Activated effector memory CD4-positive, alpha-beta T cell treated with anti-CD3 and anti-CD28 coated beads, Interleukin-2, amount 50 U/mL, for 16 hours (primary cell): Measurements from ENCODE around the gene FANCD2.
"Not testable (repeated sequence)": the region's sequence is repeated elsewhere in the genome, so short reads cannot be mapped to it uniquely, and the experiment has no call there.

Experiments
- DNase-seq: peaks from one replicate; pipeline ENCODE4 v3.0.0-alpha.2; 2020

The FANCD2 gene

GRCh38 chr3:10026084-10026890 is at the start of gene FANCD2:
Gene FANCD2 (plus strand): TSS chr3:10026437. CDS start chr3:10028658, 2,221 bp downstream.
- DNase-seq = peak; percentile 98

- DNase-seq = peak; percentile 54
These were observed 49.2 kb upstream of the FANCD2 start for GRCh38 chr3:9976721-9977709.

- DNase-seq = no peak
These were observed 47.4 kb upstream of the FANCD2 start for GRCh38 chr3:9978710-9979305.

- no peak for DNase-seq
These were observed 46.0 kb upstream of the FANCD2 start for GRCh38 chr3:9980251-9980650.

GRCh38 chr3:9986230-9986725 is 40.0 kb upstream of the FANCD2 start:
- no peak for DNase-seq

GRCh38 chr3:9994086-9994844 is 32.0 kb upstream of the FANCD2 start:
- peak; percentile 30 for DNase-seq

- DNase-seq = no peak
These were observed 25.6 kb upstream of the FANCD2 start for GRCh38 chr3:10000686-10001085.

GRCh38 chr3:10002951-10003350 is 23.3 kb upstream of the FANCD2 start:
- no peak for DNase-seq

- DNase-seq = peak; percentile 37
These were observed 21.7 kb upstream of the FANCD2 start for GRCh38 chr3:10004506-10004905.

GRCh38 chr3:10004960-10005564 is 21.2 kb upstream of the FANCD2 start:
- peak; percentile 42 for DNase-seq

GRCh38 chr3:10006048-10006761 is 20.0 kb upstream of the FANCD2 start:
- peak; percentile 25 for DNase-seq

- DNase-seq = no peak
These were observed 19.5 kb upstream of the FANCD2 start for GRCh38 chr3:10006762-10007090.

- no peak for DNase-seq
These were observed 19.0 kb upstream of the FANCD2 start for GRCh38 chr3:10007126-10007782.

- not testable (repeated sequence) for DNase-seq
These were observed 18.0 kb upstream of the FANCD2 start for GRCh38 chr3:10008216-10008587.

GRCh38 chr3:10008588-10009344 is 17.5 kb upstream of the FANCD2 start:
- peak; percentile 92 for DNase-seq

GRCh38 chr3:10010421-10010877 is 15.8 kb upstream of the FANCD2 start:
- DNase-seq = no peak

GRCh38 chr3:10010878-10011465 is 15.3 kb upstream of the FANCD2 start:
- DNase-seq = peak; percentile 93

GRCh38 chr3:10011631-10012030 is 14.6 kb upstream of the FANCD2 start:
- no peak for DNase-seq

- DNase-seq = no peak
These were observed 14.1 kb upstream of the FANCD2 start for GRCh38 chr3:10012106-10012505.
